Mesendoderm (in vitro differentiated cells): ENCODE results near the gene DSE.
A peak's percentile ranks its signal among the peaks of the same experiment; 100 is the strongest.

Source experiments
- DNase-seq: peaks from one replicate; pipeline ENCODE4 v3.0.0; 2013
- H2AK5ac ChIP-seq: 2 replicates; pipeline ENCODE4 v1.6.1; 2013; ENCODE audit warnings: low read length, inconsistent platforms
- H2BK120ac ChIP-seq: 2 replicates; pipeline ENCODE4 v1.6.1; 2013; ENCODE audit warnings: low read depth, mild to moderate bottlenecking, low read length, moderate library complexity, mixed read lengths
- H2BK15ac ChIP-seq: replicated peaks from 2 replicates; pipeline ENCODE4 v1.6.1; 2013; ENCODE audit warnings: low read depth, mild to moderate bottlenecking, moderate library complexity
- H2BK5ac ChIP-seq: 2 replicates; pipeline ENCODE4 v1.6.1; 2013; ENCODE audit warnings: low read length, inconsistent platforms
- H3K18ac ChIP-seq: 2 replicates; pipeline ENCODE4 v1.6.1; 2013; ENCODE audit warnings: mild to moderate bottlenecking, low read length, mixed read lengths
- H3K23ac ChIP-seq: one replicate; pipeline ENCODE4 v1.6.1; 2013; ENCODE audit warnings: low read length
- H3K27ac ChIP-seq: 2 replicates; pipeline ENCODE4 v1.5.1; 2013; ENCODE audit warnings: low read depth, mild to moderate bottlenecking, inconsistent platforms, low read length, moderate library complexity
- H3K27me3 ChIP-seq: 2 replicates; pipeline ENCODE4 v1.6.1; 2013; ENCODE audit warnings: low read length, control low read depth, mild to moderate bottlenecking, inconsistent platforms; ENCODE audit not compliant: insufficient read depth, poor library complexity
- H3K36me3 ChIP-seq: 2 replicates; pipeline ENCODE4 v1.6.1; 2013; ENCODE audit warnings: low read length, inconsistent platforms; ENCODE audit not compliant: control insufficient read depth, insufficient read depth
- H3K4ac ChIP-seq: one replicate; pipeline ENCODE4 v1.6.1; 2013; ENCODE audit warnings: low read depth, mild to moderate bottlenecking, low read length, moderate library complexity
- H3K4me1 ChIP-seq: 2 replicates; pipeline ENCODE4 v1.6.1; 2013; ENCODE audit warnings: low read depth, low read length, inconsistent platforms; ENCODE audit not compliant: control insufficient read depth
- H3K4me2 ChIP-seq: 2 replicates; pipeline ENCODE4 v1.6.1; 2013; ENCODE audit warnings: low read length
- H3K4me3 ChIP-seq: 2 replicates; pipeline ENCODE4 v1.5.1; 2013; ENCODE audit warnings: mild to moderate bottlenecking, low read length
- H3K56ac ChIP-seq: one replicate; pipeline ENCODE4 v1.6.1; 2013; ENCODE audit warnings: low read length
- H3K79me1 ChIP-seq: 2 replicates; pipeline ENCODE4 v1.6.1; 2013; ENCODE audit warnings: low read length, inconsistent platforms
- H3K79me2 ChIP-seq: 2 replicates; pipeline ENCODE4 v1.6.1; 2013; ENCODE audit warnings: mild to moderate bottlenecking, low read length; ENCODE audit not compliant: control insufficient read depth, insufficient read depth
- H3K9ac ChIP-seq: 2 replicates; pipeline ENCODE4 v1.6.1; 2013; ENCODE audit warnings: low read length, inconsistent platforms
- H4K5ac ChIP-seq: one replicate; pipeline ENCODE4 v1.6.1; 2013; ENCODE audit warnings: low read length
- H4K8ac ChIP-seq: one replicate; pipeline ENCODE4 v1.6.1; 2013; ENCODE audit warnings: low read depth, mild to moderate bottlenecking, control low read depth, low read length, moderate library complexity
- WGBS: extraction: QIAGEN DNeasy Blood & Tissue Kit; methylation state at CpG from one replicate; pipeline ENCODE4 v1.1.7; 2013; ENCODE audit warnings: low lambda C conversion rate, missing lambda C conversion rate; ENCODE audit not compliant: insufficient coverage; ENCODE audit errors: extremely low coverage; 5-methylcytosine and 5-hydroxymethylcytosine counted together

Gene DSE

DNA sequence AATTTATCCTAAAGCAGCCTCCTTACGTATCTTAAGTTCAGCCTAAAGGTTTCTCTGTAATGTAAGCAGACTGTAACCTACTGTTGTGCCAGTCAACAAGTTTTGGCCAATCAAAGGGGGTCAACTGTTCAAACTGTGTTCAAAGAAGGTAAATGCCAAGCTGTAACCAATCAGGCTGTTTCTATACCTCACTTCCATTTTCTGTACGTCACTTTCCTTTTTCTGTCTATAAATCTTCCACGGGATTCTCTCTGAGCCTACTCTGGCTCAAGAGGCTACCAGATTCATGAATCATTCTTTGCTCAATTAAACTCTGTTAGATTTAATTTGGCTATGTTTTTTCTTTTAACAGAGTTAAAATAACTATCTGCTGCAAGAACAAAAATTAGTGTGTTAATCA lies 85.4 kb downstream of the DSE start:
- no CpG with 5 or more reads among the region's 3 CpGs for WGBS
- Histone ChIP-seq H3K79me1 (no peaks in the 10 kb centered on the region), H3K27ac (no peak overlapping the region), H4K5ac (no peak overlapping the region), H3K18ac (no peak overlapping the region), H3K23ac (no peak overlapping the region), H3K9ac (no peak overlapping the region), H3K4me1 (no peaks in the 10 kb centered on the region), H3K36me3 (no peaks in the 10 kb centered on the region), H3K56ac (no peak overlapping the region), H3K4me2 (no peak overlapping the region), H3K79me2 (no peaks in the 10 kb centered on the region), H2BK15ac (no peak overlapping the region), H2BK120ac (no peak overlapping the region), H3K4ac (no peak overlapping the region), H2BK5ac (no peak overlapping the region), H3K4me3 (no peak overlapping the region), H4K8ac (no peak overlapping the region), H3K27me3 (peaks cover 4% of the 10 kb centered on the region), H2AK5ac (no peak overlapping the region)
- DNase-seq = no peak

DNA sequence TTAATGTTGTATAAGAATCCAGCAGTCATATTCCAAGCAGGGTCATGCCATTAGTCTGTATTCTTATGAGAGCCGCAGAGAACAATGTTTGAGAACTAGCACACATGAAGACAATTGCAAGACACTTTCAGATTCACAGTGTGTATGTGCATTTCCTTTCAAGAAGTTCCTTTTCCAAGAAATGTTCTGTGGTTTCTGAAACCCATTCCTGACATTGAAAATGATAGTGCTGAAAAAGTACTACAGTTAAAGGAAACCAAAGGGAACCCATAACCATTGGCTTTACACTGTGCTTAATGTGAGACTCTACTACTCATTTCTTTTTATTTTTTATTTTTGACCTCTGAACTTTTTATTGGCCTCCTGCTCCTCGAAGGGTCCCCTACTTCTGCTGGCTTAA lies 86.2 kb downstream of the DSE start:
- no peak overlapping the region for H4K5ac ChIP-seq
- H4K8ac ChIP-seq = no peak overlapping the region
- peaks cover 5% of the 10 kb centered on the region for H3K27me3 ChIP-seq
- no peak overlapping the region for H3K18ac ChIP-seq
- WGBS = no CpG with 5 or more reads among the region's 2 CpGs
- H3K27ac ChIP-seq = no peak overlapping the region
- DNase-seq = no peak
- H3K4ac ChIP-seq = no peak overlapping the region
- no peak overlapping the region for H3K9ac ChIP-seq
- no peak overlapping the region for H2BK5ac ChIP-seq
- H3K4me1 ChIP-seq = no peaks in the 10 kb centered on the region
- no peak overlapping the region for H3K23ac ChIP-seq
- H3K36me3 ChIP-seq = no peaks in the 10 kb centered on the region
- no peak overlapping the region for H3K4me3 ChIP-seq
- no peaks in the 10 kb centered on the region for H3K79me1 ChIP-seq
- no peaks in the 10 kb centered on the region for H3K79me2 ChIP-seq
- H2BK15ac ChIP-seq = no peak overlapping the region
- no peak overlapping the region for H3K56ac ChIP-seq
- H2AK5ac ChIP-seq = no peak overlapping the region
- no peak overlapping the region for H3K4me2 ChIP-seq
- H2BK120ac ChIP-seq = no peak overlapping the region

DNA sequence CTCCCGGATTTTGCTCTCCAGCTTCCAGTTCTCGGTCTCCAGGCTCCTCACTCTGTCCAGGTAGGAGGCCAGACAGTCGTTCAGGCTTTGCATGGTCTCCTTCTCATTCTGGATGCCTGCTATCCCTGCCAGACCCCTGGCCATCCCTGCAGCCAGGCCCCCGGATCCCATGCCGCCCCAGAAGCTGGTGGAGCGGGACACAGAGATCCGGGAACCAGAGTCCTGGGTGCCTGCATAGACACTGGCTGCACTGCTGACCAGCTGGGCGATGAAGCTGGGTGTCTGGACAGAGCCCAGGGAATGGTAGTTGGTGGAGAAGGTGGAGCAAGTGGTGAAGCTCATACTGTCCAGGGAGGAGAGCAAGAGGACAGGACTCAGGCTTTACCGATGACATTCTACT lies 87.5 kb downstream of the DSE start:
- Histone ChIP-seq H3K18ac (no peak overlapping the region), H3K56ac (no peak overlapping the region), H2AK5ac (no peak overlapping the region), H3K4me1 (no peaks in the 10 kb centered on the region), H3K4me2 (no peak overlapping the region), H3K27ac (no peak overlapping the region), H3K9ac (no peak overlapping the region), H3K27me3 (peaks cover 7% of the 10 kb centered on the region), H2BK5ac (no peak overlapping the region), H2BK15ac (no peak overlapping the region), H3K36me3 (no peaks in the 10 kb centered on the region), H3K4ac (no peak overlapping the region), H3K79me2 (no peaks in the 10 kb centered on the region), H4K5ac (no peak overlapping the region), H2BK120ac (no peak overlapping the region), H3K4me3 (no peak overlapping the region), H3K79me1 (no peaks in the 10 kb centered on the region), H3K23ac (no peak overlapping the region), H4K8ac (no peak overlapping the region)
- no peak for DNase-seq
- no CpG with 5 or more reads among the region's 9 CpGs for WGBS

DNA sequence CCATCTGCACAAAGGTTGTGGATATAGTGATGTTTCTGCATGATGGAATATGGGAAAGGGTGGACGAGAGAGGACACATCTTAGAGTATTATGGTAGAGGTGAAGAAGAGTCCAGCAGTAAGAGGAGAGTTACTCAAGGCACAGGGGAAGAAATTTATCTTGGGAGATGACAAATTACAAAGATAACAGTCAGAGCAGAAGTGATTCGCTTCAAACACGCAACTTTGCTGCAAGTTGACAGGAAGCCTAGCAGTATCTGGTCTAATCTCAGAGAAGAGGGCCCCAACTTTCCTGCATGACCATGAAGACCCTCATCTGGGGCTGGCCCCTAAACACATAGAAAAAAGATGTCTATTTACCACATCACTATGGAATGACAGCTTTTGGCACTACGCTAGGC lies 89.2 kb downstream of the DSE start:
- H2BK15ac ChIP-seq = no peak overlapping the region
- H4K5ac ChIP-seq = no peak overlapping the region
- DNase-seq = no peak
- no peak overlapping the region for H3K27ac ChIP-seq
- H3K4me2 ChIP-seq = no peak overlapping the region
- no peaks in the 10 kb centered on the region for H3K36me3 ChIP-seq
- no peak overlapping the region for H3K4me3 ChIP-seq
- H3K4ac ChIP-seq = no peak overlapping the region
- peaks cover 7% of the 10 kb centered on the region for H3K27me3 ChIP-seq
- no peak overlapping the region for H2BK120ac ChIP-seq
- no peak overlapping the region for H3K9ac ChIP-seq
- H3K79me1 ChIP-seq = no peaks in the 10 kb centered on the region
- no peaks in the 10 kb centered on the region for H3K79me2 ChIP-seq
- WGBS = no CpG with 5 or more reads among the region's 4 CpGs
- no peak overlapping the region for H3K56ac ChIP-seq
- H3K4me1 ChIP-seq = no peaks in the 10 kb centered on the region
- no peak overlapping the region for H3K18ac ChIP-seq
- H2BK5ac ChIP-seq = no peak overlapping the region
- H2AK5ac ChIP-seq = no peak overlapping the region
- no peak overlapping the region for H4K8ac ChIP-seq
- no peak overlapping the region for H3K23ac ChIP-seq

DNA sequence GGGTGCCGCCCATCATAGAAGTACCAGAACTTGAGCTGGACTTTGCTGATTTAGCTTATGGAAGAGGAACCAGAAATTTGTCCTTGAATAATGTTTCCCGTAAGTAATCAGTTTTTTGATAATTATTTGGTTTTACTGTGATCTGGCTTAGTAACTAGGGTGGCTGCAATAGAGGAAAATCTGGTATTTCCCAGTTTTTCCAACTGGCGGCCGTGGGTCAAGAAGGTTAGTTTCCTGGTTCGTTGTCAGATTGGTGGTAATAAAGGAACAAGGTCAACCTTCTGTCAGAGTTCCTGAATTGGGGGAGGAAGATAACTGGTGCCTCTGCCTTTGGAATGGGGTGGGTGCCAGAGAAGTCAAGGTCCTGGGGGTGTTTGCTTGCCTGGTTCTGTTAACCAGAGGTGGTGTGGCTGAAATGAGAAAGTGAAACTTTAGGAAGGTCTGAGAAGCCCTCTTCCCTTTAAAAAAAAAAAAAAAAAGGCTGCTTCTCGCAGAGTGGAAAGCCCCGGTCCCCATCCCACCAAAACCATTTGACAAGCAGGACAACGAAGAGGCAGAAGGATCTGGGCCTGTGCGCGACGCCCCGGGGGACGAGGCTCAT lies 90.7 kb downstream of the DSE start, which contains the start of gene CALHM6:
Gene CALHM6, plus strand, starts transcription at position 45 of the 601 bp plus-strand sequence. Its CDS starts 555 bp downstream, at position 600.
- H3K9ac ChIP-seq = peak within 1 kb of the TSS; percentile 31
- no peak within 1 kb of the TSS for H3K4ac ChIP-seq
- peak within 1 kb of the TSS; percentile 4 for H3K4me3 ChIP-seq
- no peak for DNase-seq
- H2AK5ac ChIP-seq = no peak within 1 kb of the TSS
- H3K36me3 ChIP-seq = no peaks in the 10 kb centered on the region
- peak within 1 kb of the TSS; percentile 61 for H3K56ac ChIP-seq
- H3K4me1 ChIP-seq = no peaks in the 10 kb centered on the region
- peak within 1 kb of the TSS; percentile 4 for H3K23ac ChIP-seq
- no peak within 1 kb of the TSS for H3K27ac ChIP-seq
- no CpG with 5 or more reads among the region's 13 CpGs for WGBS
- H4K8ac ChIP-seq = no peak within 1 kb of the TSS
- no peak within 1 kb of the TSS for H2BK120ac ChIP-seq
- no peaks in the 10 kb centered on the region for H3K79me1 ChIP-seq
- no peaks in the 10 kb centered on the region for H3K79me2 ChIP-seq
- peaks cover 7% of the 10 kb centered on the region for H3K27me3 ChIP-seq
- H3K4me2 ChIP-seq = peak within 1 kb of the TSS; percentile 58
- H2BK15ac ChIP-seq = no peak within 1 kb of the TSS
- no peak within 1 kb of the TSS for H3K18ac ChIP-seq
- no peak within 1 kb of the TSS for H2BK5ac ChIP-seq
- H4K5ac ChIP-seq = no peak within 1 kb of the TSS
